C4-2B (cell line): ENCODE measurements around the gene NAGPA.

Experiments
- CTCF ChIP-seq: fragments of 450-650 bp; conservative IDR thresholded peaks from 2 replicates; pipeline ENCODE4 v1.5.1; 2017; ENCODE audit warnings: mild to moderate bottlenecking
- ZFX ChIP-seq: fragments of 450-650 bp; IDR thresholded peaks from 2 replicates; pipeline ENCODE4 v1.6.1; 2017

DNA sequence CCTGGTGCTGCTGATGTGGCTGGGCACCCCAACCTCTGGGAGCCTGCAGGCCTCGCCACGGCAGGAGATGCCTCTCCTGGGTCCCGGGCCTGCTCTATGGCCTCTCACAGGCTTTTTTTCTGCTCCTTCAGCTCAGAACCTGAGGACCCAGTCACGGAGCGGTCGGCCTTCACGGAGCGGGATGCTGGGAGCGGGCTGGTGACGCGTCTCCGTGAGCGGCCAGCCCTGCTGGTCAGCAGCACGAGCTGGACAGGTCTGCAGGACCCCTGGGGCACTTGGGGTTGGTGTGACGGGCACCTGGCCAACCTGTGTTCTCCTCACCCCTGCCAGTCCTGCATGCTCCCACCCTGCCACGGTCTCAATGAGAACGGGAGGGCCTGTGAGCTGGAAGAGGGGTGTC lies 44.9 kb upstream of the NAGPA start:
- TF ChIP-seq CTCF (no peak), ZFX (no peak)
